Measurements from ENCODE around the gene RTP5. TPM values are rescaled to one million over a fixed set of nuclear protein-coding genes. Genes with fewer than 3 reads are reported as not detected.
"Not testable (repeated sequence)": the region's sequence is repeated elsewhere in the genome, so short reads cannot be mapped to it uniquely, and the experiment has no call there.

The RTP5 gene
- total RNA-seq = not detected
- polyA plus RNA-seq = under 1 TPM; 0.02 to 0.19 TPM

- Histone ChIP-seq H3K27ac (no peak within 1 kb of the TSS), H3K4me1 (no peaks in the 10 kb centered on the region), H3K4me3 (no peak within 1 kb of the TSS), H3K27me3 (no peaks in the 10 kb centered on the region), H3K36me3 (no peaks in the 10 kb centered on the region), H3K9me3 (no peaks in the 10 kb centered on the region)
- peak in 2 of 6 donors; percentile 24 to 41 for DNase-seq
- WGBS, 2 donors = 67 to 74% methylated on average over 31 to 33 of the region's 33 CpGs
- FAIRE-seq = no peak
- no peak for TF ChIP-seq CTCF (IDR thresholded peaks at IDR 0.05)
- intact Hi-C loops (cut with DNase I) = no loop called here
- ATAC-seq = no peak
Observed at GRCh38 chr2:241869087-241869961, at the start of gene RTP5. Gene RTP5 (plus strand): TSS chr2:241869729. CDS start chr2:241869757, 28 bp downstream.

GRCh38 chr2:241819947-241820624 lies 49.4 kb upstream of the RTP5 start:
- peak in 3 of 6 donors; percentile 9 to 71 (median 31) for DNase-seq
- not testable (repeated sequence) for FAIRE-seq

GRCh38 chr2:241820625-241821384 lies 48.7 kb upstream of the RTP5 start:
- DNase-seq (peak in 4 of 6 donors; percentile 13 to 61 (median 40)), ATAC-seq (no peak), FAIRE-seq (no peak)
- Histone ChIP-seq H3K9me3 (no peaks in the 10 kb centered on the region), H3K27ac (no peak overlapping the region), H3K36me3 (no peaks in the 10 kb centered on the region), H3K27me3 (no peaks in the 10 kb centered on the region), H3K4me1 (no peaks in the 10 kb centered on the region), H3K4me3 (no peak overlapping the region)
- intact Hi-C loops (cut with DNase I) = no loop called here
- no peak for TF ChIP-seq CTCF (IDR thresholded peaks at IDR 0.05)
- WGBS, 2 donors = 78 to 89% methylated on average over 21 to 31 of the region's 31 CpGs

More at GRCh38 chr2:241819947-241820624, 49.4 kb upstream of the RTP5 start:
- 78 to 81% methylated on average over 27 of the region's 27 CpGs for WGBS, 2 donors
- H3K36me3 ChIP-seq; H3K4me3 ChIP-seq; intact Hi-C loops (cut with DNase I); H3K4me1 ChIP-seq; ATAC-seq; H3K27ac ChIP-seq; H3K27me3 ChIP-seq; H3K9me3 ChIP-seq: not testable (repeated sequence)

- WGBS, 2 donors = 76 to 80% methylated on average over 28 of the region's 28 CpGs
- Histone ChIP-seq H3K27me3 (no peaks in the 10 kb centered on the region), H3K4me1 (no peaks in the 10 kb centered on the region), H3K9me3 (no peaks in the 10 kb centered on the region), H3K36me3 (no peaks in the 10 kb centered on the region), H3K27ac (no peak overlapping the region), H3K4me3 (no peak overlapping the region)
- ATAC-seq = no peak
- intact Hi-C loops (cut with DNase I) = no loop called here
- no peak for FAIRE-seq
- no peak for DNase-seq
- no peak for TF ChIP-seq CTCF (IDR thresholded peaks at IDR 0.05)
Observed at GRCh38 chr2:241821460-241822263, 47.9 kb upstream of the RTP5 start.
